Frontal cortex (tissue), 4 donors: ENCODE measurements around the gene RRP12. TPM values are rescaled to one million over a fixed set of nuclear protein-coding genes. Genes with fewer than 3 reads are reported as not detected.
A peak's percentile ranks its signal among the peaks of the same experiment; 100 is the strongest.
"Not testable (repeated sequence)": the region's sequence is repeated elsewhere in the genome, so short reads cannot be mapped to it uniquely, and the experiment has no call there.

Experiments used
- DNase-seq, 2 donors: peaks; one replicate each; pipeline ENCODE4 v3.0.0; 2012; ENCODE audit warnings: low spot score in 2 of 2
- FAIRE-seq: peaks from 2 replicates; lab custom pipeline; 2012; peaks lifted over from hg19 to GRCh38; lab: Jason Lieb, UNC
- total RNA-seq: library from RNA; depleted of rRNA; stranded (reverse); fragments of >200 nt; gene quantifications from one replicate; pipeline ENCODE4 v1.2.3, GENCODE V29; 2014
- donor health status: control.
- donor health status: control.
- donor health status: control.

The RRP12 gene, protein sequence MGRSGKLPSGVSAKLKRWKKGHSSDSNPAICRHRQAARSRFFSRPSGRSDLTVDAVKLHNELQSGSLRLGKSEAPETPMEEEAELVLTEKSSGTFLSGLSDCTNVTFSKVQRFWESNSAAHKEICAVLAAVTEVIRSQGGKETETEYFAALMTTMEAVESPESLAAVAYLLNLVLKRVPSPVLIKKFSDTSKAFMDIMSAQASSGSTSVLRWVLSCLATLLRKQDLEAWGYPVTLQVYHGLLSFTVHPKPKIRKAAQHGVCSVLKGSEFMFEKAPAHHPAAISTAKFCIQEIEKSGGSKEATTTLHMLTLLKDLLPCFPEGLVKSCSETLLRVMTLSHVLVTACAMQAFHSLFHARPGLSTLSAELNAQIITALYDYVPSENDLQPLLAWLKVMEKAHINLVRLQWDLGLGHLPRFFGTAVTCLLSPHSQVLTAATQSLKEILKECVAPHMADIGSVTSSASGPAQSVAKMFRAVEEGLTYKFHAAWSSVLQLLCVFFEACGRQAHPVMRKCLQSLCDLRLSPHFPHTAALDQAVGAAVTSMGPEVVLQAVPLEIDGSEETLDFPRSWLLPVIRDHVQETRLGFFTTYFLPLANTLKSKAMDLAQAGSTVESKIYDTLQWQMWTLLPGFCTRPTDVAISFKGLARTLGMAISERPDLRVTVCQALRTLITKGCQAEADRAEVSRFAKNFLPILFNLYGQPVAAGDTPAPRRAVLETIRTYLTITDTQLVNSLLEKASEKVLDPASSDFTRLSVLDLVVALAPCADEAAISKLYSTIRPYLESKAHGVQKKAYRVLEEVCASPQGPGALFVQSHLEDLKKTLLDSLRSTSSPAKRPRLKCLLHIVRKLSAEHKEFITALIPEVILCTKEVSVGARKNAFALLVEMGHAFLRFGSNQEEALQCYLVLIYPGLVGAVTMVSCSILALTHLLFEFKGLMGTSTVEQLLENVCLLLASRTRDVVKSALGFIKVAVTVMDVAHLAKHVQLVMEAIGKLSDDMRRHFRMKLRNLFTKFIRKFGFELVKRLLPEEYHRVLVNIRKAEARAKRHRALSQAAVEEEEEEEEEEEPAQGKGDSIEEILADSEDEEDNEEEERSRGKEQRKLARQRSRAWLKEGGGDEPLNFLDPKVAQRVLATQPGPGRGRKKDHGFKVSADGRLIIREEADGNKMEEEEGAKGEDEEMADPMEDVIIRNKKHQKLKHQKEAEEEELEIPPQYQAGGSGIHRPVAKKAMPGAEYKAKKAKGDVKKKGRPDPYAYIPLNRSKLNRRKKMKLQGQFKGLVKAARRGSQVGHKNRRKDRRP (N-terminal part only)
- 11.8 TPM for total RNA-seq

DNA sequence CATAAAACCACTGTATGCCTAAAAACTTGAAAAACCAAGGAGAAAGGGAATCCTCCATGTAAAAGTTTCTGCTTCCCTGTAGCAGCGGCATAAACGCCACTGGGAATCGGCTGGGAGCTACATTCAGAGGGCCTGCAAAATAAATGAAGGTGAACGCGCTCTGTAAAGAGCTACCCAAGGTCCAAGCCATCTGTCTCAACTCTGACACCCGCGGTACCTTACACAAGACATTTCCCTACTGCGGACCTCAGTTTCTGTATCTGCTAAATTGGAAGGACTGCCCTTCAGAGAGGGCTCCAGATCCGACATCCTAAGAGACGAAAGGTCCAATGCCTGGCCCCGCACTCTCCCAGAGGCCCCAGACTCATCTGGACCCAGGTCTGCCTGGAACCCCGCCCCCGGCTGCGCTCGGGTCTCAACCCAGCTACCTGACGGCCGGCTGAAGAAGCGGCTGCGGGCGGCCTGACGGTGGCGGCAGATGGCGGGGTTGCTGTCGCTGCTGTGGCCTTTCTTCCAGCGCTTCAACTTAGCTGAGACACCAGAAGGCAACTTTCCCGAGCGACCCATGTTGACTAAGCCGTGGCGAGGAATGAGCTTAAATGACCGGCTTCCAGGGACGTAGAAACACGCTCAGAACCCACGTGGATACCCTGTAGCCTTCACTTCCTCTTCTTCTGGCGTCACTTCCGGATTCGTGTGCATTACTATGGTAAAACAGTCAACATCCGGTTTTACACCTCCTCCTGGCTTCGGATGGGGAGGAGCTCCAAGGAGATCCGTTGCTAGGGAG lies at the start of gene RRP12:
TSS of gene RRP12 (minus strand) at position 676 of the 790 bp plus-strand sequence. CDS start at position 567, 109 bp downstream.
- FAIRE-seq (peak; percentile 36), DNase-seq (peak; percentile 87 to 95)

DNA sequence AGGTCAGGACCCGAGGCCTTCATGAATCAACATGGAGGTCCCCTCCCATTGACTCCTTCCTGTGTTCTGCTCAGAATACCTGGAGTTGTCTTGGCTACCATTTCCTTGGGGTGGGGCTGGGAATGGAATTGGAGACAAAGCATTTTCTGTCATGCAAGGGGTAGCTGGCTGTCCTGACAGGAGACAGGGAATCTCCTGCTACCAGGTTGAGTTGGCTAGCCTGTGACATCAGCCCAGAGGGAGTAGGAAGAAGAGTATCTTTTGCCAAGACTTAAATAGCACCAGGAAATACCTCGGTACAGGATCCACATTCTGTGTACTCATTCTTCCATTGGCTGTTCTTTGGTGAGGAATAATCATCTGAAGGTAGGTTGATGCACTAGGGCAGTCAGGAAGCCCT lies 49.7 kb upstream of the RRP12 start:
- FAIRE-seq (no peak), DNase-seq (no peak)

DNA sequence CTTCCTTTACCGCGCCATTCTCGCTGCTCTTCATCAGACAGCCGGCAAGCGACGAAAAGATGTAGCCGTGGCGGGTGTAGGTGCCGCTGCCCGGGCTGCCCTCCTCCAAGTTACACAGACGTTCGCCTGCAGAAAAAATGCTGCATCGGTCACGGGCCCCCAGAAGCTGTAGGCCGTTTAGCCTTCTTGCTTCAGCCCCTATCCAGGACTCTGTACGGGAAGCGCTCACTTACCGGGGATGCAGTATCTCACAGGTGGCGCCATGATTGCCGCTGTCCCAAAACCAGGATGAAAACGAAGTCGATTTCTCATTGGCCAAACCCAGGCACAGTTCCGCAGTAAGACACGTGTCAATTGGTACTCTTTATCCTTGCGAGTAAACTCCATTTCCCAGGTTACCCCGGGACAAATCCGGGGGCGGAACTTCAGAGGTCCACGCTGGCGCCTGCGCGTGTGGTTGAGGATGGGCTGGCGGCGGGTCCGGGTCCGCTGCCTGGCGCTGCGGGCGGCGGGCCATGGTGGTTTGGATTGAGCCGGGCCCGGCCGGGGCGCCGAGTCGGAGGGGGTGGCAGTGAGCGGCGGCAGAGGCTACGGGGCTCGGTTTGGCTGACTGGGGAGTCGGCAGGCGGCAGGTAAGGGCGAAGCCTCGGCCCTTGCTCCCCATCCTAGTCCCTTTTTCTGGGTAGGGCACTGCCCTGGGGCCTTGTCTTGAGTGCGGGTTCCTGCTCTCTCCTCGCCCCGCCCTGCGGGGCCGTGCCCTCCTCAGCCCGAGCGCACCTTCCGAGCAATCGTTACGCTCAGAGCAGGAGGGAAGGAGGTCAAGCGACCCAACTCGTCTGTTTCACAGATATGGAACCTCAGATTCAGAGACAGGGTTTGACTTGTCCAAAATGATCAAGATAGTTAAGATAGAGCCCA lies 44.8 kb upstream of the RRP12 start, which contains the start of the genes EXOSC1 and ZDHHC16:
TSS of gene EXOSC1 (minus strand) at position 285 of the 918 bp plus-strand sequence. CDS start at position 264, 21 bp downstream.
TSS of gene ZDHHC16 (plus strand) at position 454 of the 918 bp plus-strand sequence. CDS start 5,501 bp downstream, outside the sequence.
- DNase-seq (peak; percentile 96 to 98), FAIRE-seq (peak; percentile 23)

DNA sequence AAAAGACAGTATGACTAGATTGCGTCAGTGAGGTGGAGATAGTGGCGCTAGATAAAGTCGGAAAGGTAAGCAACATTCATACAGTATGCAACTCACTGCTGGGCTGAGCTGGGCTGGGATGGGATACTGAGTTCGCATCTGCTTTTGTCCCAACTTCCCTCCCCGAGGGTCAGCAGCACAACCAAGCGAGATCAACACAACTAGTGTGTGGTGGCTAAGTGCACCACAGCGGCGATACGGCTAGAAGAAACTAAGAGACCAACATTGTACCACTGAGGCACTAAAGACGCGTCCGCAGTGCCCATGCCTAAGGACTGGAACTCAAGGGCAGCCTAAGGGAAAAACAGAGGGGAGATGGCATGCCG lies 44.2 kb upstream of the RRP12 start:
- FAIRE-seq, result no peak
- DNase-seq, result no peak

DNA sequence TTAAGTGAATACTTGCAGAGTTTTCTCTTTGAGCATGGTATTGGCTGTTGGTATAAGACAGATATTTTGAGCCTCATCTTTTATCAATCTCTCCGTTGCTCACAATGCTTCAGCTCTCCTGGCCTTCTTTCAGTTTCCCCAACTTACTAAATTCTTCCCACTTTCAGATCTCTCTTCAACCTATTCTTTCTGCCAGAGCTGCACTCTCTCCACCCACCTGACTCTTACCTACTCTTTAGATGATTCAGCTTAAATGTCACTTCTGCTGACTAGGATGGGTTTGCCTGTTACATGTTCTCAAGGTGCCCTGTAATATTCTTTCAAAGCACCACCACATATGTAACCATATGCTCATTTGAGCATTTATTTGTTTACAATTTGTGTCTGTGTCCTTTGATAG lies 43.1 kb upstream of the RRP12 start:
- FAIRE-seq (no peak), DNase-seq (no peak)

DNA sequence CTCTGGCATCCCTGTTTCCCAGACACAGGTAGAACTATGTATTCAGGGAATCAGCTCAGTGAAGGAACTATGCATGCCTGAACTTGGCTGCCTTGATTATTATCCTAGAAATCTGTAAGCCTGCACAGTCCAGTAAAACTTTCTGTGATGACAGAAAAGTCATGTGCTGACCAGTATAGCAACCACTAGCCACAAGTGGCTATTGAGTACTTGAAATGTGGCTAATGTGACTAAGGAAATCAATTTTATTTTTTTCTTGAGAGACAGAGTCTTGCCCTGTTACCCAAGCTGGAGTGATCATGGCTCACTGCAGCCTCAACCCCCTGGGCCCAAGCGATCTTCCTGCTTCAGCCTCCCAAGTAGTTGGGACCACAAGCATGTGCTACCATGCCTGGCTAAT lies 41.1 kb upstream of the RRP12 start:
- FAIRE-seq, result no peak

DNA sequence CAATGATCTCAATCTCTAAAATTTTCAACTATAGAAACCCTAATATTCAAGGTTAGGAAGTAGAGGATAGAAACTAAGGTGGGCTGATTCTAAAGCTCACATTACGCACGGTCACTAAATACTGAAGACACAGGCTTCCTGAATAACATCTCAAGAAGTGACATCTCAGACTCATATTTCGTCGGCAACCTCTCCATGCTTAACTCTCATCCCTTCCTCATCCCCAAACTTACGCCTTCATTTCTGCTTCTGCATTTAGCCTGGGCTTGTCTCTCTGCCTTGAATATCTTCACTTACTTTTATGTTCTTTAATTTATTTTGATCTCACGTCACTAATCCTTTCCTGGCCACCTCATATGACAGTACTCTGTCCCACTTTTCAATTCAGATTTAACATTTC lies 34.1 kb upstream of the RRP12 start:
- no peak for DNase-seq
- FAIRE-seq, result no peak

More for the DNA sequence above, 41.1 kb upstream of the RRP12 start:
- no peak for DNase-seq

DNA sequence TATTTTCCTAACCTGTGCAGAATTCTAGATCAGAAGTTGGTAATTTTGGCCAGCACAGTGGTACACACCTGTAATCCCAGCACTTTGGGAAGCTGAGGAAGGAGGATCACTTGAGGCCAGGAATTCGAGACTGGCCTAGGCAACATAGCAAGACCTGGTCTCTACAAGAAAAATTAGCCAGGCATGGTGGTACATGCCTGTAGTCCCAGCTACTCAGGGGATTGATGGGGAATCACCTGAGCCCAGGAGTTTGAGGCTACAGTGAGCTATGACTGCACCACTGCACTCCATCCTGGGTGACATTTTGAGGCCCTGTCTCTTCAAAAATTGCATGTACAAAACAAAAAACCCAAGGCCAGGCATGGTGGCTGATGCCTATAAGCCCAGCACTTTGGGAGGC lies 33.4 kb upstream of the RRP12 start:
- DNase-seq (no peak), FAIRE-seq (no peak)

DNA sequence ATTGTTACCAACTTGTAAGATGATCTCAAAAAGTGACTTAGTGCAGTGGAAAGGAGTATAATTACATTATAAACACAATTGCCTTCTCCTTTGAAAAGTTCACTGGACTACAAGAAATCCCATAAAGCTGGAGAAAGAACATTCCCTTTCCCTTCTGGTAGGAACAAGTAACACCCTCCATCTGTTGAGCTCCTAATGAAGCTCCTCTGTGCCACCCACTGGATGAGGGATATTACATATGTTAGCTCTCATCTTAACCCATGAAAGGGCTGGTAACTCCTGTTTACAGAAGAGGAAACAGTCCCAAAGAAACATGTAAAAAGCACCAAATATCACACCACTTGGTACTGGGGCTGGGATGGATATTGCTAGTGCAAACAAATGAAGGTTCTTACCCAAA lies 32.9 kb upstream of the RRP12 start:
- FAIRE-seq, result no peak
- DNase-seq, result no peak

DNA sequence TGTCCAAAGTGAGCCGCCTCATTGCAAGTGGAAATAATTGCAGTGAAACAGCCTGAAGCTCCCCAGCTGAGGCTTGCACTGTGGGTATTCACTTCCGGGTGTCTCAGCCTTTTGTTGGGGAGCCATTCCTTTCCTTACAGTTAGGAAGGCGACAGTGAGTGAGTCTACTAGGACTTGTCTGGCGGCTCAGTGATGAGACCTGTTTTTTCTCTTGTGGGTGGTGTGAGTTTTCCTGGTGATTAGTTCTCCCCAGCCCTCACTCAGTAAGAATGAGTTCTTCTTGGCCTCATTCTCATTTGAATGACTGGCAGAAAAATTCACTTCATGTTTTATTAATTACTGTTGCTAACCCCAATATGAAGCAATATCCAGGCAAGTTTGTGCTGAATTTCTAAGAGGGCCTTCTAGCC lies 27.4 kb upstream of the RRP12 start:
- DNase-seq (no peak), FAIRE-seq (no peak)

DNA sequence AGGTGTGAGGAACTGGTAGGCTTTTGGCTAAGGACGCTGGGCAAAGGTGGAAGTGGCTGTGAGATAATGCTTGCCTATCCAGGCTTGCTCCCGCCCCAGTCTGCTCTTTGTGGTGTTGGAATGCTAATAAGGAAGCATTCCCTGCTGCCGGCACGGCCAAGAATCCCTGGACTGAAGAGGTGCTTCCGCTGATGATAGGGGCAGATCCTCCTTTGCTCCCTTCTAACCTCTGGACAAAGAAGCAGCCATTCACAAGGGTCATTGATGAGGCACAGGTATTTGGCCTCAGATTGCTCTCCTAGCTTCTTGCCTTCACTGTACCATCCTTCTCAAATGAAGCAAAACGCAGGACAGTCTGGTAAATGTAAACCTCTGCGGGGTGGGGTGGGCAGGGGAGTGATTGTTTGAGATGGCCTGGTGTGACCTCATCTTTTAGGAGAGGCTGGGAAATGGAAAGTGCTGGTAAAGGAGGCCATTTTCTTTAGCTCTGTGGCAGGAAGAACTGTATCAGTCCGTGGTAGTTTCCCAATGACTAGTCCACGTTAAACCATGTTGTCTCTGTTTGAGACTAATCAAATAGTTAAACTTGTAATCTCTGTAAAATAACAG lies 26.5 kb upstream of the RRP12 start:
- FAIRE-seq, result no peak
- no peak for DNase-seq

DNA sequence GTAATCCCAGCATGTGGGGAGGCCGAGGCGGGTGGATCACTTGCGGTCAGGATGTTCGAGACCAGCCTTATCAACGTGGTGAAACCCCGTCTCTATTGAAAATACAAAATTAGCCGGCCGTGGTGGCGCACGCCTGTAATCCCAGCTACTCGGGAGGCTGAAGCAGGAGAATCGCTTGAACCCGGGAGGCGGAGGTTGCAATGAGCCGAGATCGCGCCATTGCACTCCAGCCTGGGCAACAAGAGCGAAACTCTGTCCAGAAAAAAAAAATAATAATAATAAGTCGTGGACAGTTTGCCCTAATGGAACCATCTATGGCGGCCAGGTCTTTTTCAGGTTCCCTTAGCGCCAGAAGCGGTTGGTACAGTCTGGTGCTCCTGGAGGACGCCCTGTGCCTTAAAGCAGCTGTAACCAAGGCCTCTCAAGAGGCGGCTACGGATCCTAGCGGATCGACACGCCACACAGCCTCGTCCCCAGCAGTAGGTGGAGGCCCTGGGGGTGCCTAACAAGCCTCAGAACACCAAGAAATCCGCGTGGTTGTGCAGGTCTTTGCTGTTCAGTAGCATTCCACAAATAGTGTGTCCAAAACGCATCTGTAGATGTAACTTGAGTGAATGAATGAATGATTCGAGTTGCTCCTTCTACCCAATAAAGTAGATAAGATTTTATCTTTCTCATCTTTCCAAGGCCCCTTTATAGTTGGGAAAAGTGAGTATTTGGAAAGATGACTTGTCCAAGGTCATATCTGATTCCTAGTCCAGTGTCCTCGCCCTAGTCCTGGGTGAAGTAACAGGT lies 25.8 kb upstream of the RRP12 start:
- FAIRE-seq, result no peak
- no peak for DNase-seq

DNA sequence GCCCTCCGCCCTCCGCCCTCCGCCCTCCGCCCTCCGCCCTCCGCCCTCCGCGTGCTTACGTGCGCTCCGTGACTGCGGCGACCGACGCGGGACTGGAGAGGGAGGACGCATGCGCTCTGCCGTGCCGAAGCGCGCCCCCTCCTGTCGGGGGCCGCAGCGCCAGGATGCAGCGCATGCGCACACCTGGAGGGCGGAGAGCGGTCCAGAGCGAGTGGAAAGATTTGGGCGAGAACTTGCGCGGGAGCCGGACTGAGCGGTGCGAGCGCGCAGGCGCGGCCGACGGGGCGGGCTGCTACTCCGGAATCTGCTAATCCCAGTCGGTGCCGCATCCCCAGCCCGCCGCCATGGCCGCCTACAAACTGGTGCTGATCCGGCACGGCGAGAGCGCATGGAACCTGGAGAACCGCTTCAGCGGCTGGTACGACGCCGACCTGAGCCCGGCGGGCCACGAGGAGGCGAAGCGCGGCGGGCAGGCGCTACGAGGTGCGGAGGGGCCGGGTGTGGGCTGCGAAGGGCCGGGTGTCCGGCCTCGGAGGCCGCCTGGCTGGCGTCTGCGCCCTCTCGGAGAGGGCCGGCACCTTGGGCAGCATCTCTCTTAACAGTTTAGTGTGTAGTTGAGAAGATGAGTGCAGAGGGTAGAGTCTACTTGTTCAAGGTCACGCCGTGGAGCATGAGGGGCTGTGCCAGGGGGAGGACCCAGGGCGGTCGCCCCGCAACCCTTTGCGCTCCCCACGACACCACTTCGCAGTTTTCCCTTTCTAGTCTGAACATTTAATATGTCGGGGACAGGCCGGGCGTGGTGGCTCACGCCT lies 25.0 kb upstream of the RRP12 start, which contains the start of gene PGAM1:
TSS of gene PGAM1 (plus strand) at position 228 of the 812 bp plus-strand sequence. CDS start at position 345, 117 bp downstream.
- DNase-seq (peak; percentile 99), FAIRE-seq (no peak)

DNA sequence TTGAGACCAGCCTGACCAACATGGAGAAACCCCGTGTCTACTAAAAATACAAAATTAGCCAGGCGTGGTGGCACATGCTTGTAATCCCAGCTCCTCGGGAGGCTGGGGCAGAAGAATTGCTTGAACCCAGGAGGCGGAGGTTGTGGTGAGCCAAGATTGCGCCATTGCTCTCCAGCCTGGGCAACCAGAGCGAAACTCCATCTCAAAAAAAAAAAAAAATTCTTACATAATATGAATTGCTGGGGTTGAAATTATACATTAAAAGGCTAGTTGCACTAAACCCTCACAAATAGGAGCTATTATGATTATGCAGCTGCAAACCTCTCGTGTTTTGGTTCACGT lies 22.6 kb upstream of the RRP12 start:
- not testable (repeated sequence) for DNase-seq, FAIRE-seq

DNA sequence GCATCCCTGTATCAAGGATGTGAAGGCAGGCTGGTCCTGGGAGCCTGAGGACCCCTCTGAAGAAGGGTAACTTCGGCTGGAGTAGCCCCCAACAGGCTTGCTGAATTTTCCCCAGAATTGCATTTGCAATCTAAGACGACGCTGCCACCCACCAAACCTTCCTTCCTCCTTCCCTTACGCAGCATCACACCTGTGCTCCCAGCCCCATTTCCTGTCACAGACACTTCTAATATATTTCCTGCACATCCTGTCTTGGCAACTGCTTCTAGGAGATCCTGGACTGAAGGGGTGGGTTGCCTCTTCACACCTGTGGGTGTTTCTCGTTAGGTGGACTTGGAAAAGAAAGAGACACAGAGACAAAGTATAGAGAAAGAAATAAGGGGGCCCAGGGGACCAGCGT lies 15.4 kb upstream of the RRP12 start:
- DNase-seq, result no peak
- no peak for FAIRE-seq

DNA sequence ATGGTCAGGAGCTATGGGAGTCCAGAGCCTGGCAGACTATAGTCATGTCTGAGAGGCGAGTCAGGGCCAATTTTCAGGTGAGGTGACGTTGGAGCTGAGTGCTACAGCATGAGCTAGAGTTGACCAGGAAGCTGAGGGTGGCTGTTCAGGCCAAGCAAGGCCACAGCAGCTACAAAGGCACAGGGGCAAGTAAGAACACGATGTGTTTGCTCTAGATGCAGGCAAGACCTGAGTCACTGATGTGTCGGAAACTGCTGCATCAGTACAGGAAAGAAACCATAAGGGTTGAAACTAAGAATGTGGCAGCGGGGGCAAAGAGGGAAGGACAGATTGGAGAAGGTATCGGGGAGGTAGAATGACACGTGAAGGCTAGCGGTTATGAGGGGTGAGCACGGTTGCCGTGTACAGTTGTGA lies 11.8 kb upstream of the RRP12 start:
- DNase-seq, result no peak
- no peak for FAIRE-seq
